B cell (primary cell): ENCODE data around the gene FCER1G.
"Not testable (repeated sequence)": the region's sequence is repeated elsewhere in the genome, so short reads cannot be mapped to it uniquely, and the experiment has no call there.

Source experiments
- EZH2 ChIP-seq: IDR thresholded peaks from 2 replicates; pipeline ENCODE4 v1.6.1; 2012; ENCODE audit warnings: borderline replicate concordance, low read depth, mild to moderate bottlenecking, moderate library complexity, low read length; ENCODE audit not compliant: insufficient read depth, poor library complexity, severe bottlenecking
- TF ChIP-seq, protein P1 (sequence below): fragments of 200-600 bp; IDR thresholded peaks from one replicate; pipeline ENCODE4 v1.8.0; 2022; ENCODE audit warnings: antibody characterized with exemption, mild to moderate bottlenecking

GRCh38 chr1:161250100-161250499, 35.0 kb downstream of the FCER1G start:
- TF ChIP-seq, protein P1, sequence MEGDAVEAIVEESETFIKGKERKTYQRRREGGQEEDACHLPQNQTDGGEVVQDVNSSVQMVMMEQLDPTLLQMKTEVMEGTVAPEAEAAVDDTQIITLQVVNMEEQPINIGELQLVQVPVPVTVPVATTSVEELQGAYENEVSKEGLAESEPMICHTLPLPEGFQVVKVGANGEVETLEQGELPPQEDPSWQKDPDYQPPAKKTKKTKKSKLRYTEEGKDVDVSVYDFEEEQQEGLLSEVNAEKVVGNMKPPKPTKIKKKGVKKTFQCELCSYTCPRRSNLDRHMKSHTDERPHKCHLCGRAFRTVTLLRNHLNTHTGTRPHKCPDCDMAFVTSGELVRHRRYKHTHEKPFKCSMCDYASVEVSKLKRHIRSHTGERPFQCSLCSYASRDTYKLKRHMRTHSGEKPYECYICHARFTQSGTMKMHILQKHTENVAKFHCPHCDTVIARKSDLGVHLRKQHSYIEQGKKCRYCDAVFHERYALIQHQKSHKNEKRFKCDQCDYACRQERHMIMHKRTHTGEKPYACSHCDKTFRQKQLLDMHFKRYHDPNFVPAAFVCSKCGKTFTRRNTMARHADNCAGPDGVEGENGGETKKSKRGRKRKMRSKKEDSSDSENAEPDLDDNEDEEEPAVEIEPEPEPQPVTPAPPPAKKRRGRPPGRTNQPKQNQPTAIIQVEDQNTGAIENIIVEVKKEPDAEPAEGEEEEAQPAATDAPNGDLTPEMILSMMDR, result not testable (repeated sequence)
- not testable (repeated sequence) for TF ChIP-seq EZH2
